ENCODE measurements around the gene TUBG1. TPM values are rescaled to one million over a fixed set of nuclear protein-coding genes. Genes with fewer than 3 reads are reported as not detected.

The TUBG1 gene
- total and polyA plus RNA-seq, 10 of the 15 experiments (the other 5 are each of a cell fraction or from before 2014, with no cell fraction given) = 40.0 to 256 (median 107) TPM

- CTCF ChIA-PET = interaction anchor here (1.4 to 2.4 kb wide), 5 partner anchors 11 to 115 kb away, joined by 4 to 23 read pairs (median 6); partner anchors contain the start of gene PSMC3IP
- H3K4me1 ChIP-seq (ENCODE audit: control insufficient read depth, insufficient read depth, low read length) = peaks cover 24% of the 10 kb centered on the region
- DNase-seq (ENCODE audit: low read depth, low spot score) = no peak
These were observed 43.8 kb upstream of the TUBG1 start for GRCh38 chr17:42565523-42566214.

More at GRCh38 chr17:42565523-42566214, 43.8 kb upstream of the TUBG1 start:
- Histone ChIP-seq H3K9me3 (replicated peaks; ENCODE audit: control insufficient read depth, insufficient read depth, low read length) (no peaks in the 10 kb centered on the region), H3K4me2 (ENCODE audit: control insufficient read depth, insufficient read depth) (no peak overlapping the region), H3K36me3 (ENCODE audit: control insufficient read depth in 2 of 2, insufficient read depth in 2 of 2, low read length in 1 of 2) (peaks cover 23 to 29% of the 10 kb centered on the region in 2 experiments; a peak in 3 of 4 replicates), H3K4me3 (no peak overlapping the region), H2AFZ (ENCODE audit: control insufficient read depth, low read depth, low read length) (no peak overlapping the region), H3K27ac (ENCODE audit: control insufficient read depth, insufficient read depth) (no peak overlapping the region), H3K9ac (ENCODE audit: control insufficient read depth, insufficient read depth, low read length) (no peak overlapping the region), H4K20me1 (ENCODE audit: control insufficient read depth, insufficient read depth) (no peaks in the 10 kb centered on the region), H3K79me2 (ENCODE audit: control insufficient read depth, insufficient read depth, low read length) (peaks cover 50% of the 10 kb centered on the region), H3K27me3 (replicated peaks in 1 of 2; ENCODE audit: control insufficient read depth in 2 of 2, insufficient read depth in 2 of 2, low read length in 1 of 2) (no peaks in the 10 kb centered on the region)
- FAIRE-seq (no peak), ATAC-seq (no peak)
- SMC1A ChIA-PET (ENCODE audit: uncharacterized antibody, unreplicated experiment) = interaction anchor here (1.2 kb wide), 1 partner anchor 44 kb away, joined by 3 read pairs; the partner anchor contains the start of genes RETREG3 and TUBG1
- in situ Hi-C loops (cut with MboI) = no loop called here
- intact Hi-C loops (cut with micrococcal nuclease; ENCODE audit: unreplicated experiment) = no loop called here
- POLR2A ChIA-PET = interaction anchor here (0.7 to 2.6 kb wide), 3 partner anchors 10 to 110 kb away, joined by 3 to 14 read pairs (median 4); partner anchors contain the start of genes PLEKHH3 and PSMC3IP
- 0 out of 2 replicates have a peak, but pooled peaks have one; percentile 5 for TF ChIP-seq POLR2A (IDR thresholded peaks at IDR 0.05; ENCODE audit: low read depth, low read length)
- TF ChIP-seq PBX3 (IDR thresholded peaks at IDR 0.05; ENCODE audit: insufficient replicate concordance, low read depth, low read length) = no peak
- 92% methylated on average over 16 of the region's 16 CpGs for WGBS (ENCODE audit: insufficient coverage, insufficient replicate concordance, low lambda C conversion rate, missing lambda C conversion rate)
- RAD21 ChIA-PET (ENCODE audit: unreplicated experiment) = no interaction called here
- BruUV-seq (replicated peaks) = no TSS peak
